ENCODE results near the gene SORCS2. TPM values are rescaled to one million over a fixed set of nuclear protein-coding genes. Genes with fewer than 3 reads are reported as not detected.

The SORCS2 gene
- polyA plus RNA-seq, 1 of the 3 experiments (the other 2 are of a cell fraction): 1.6 TPM

- Histone ChIP-seq H3K36me3 (replicated peaks in 1 of 2; ENCODE audit: control insufficient read depth in 1 of 2, insufficient read depth in 2 of 2, low read length in 1 of 2) (no peaks in the 10 kb centered on the region), H3K4me1 (ENCODE audit: control insufficient read depth in 1 of 2, insufficient read depth in 2 of 2, low read depth in 1 of 2, low read length in 1 of 2) (no peaks in the 10 kb centered on the region; a peak in 1 of 4 replicates), H3K9ac (no peak overlapping the region), H3K9me2 (no peaks in the 10 kb centered on the region), H3F3A (replicated peaks; ENCODE audit: insufficient read depth) (no peaks in the 10 kb centered on the region), H3K4me2 (no peak overlapping the region), H3K27ac (ENCODE audit: low read depth in 2 of 2, low read length in 1 of 2) (no peak overlapping the region), H3K79me2 (ENCODE audit: insufficient read depth) (no peaks in the 10 kb centered on the region), H4K20me1 (ENCODE audit: insufficient read depth) (no peaks in the 10 kb centered on the region), H3K4me3 (ENCODE audit: low read depth in 2 of 2, low read length in 1 of 2) (no peak overlapping the region), H3K9me3 (no peaks in the 10 kb centered on the region), H2AFZ (ENCODE audit: low read depth) (no peak overlapping the region), H3K27me3 (ENCODE audit: insufficient read depth) (no peaks in the 10 kb centered on the region)
- ChIA-PET CTCF (interaction anchor here (0.8 to 1.4 kb wide), 2 partner anchors 28 to 98 kb away, joined by 3 read pairs; no protein-coding TSS in a partner anchor), POLR2A (no interaction called here)
- TF ChIP-seq CHD2 (IDR thresholded peaks at IDR 0.05; ENCODE audit: low read length, partially characterized antibody) (no peak), MXI1 (IDR thresholded peaks at IDR 0.05; ENCODE audit: low read depth, low read length) (no peak), RCOR1 (IDR thresholded peaks at IDR 0.05; ENCODE audit: low read length) (no peak), ELF1 (IDR thresholded peaks at IDR 0.05) (no peak), FOSL2 (IDR thresholded peaks at IDR 0.05; ENCODE audit: borderline replicate concordance, low read depth) (no peak), NRF1 (IDR thresholded peaks at IDR 0.05; ENCODE audit: low read depth, low read length) (no peak), USF1 (IDR thresholded peaks at IDR 0.05; ENCODE audit: borderline replicate concordance, low read depth) (no peak), TCF12 (IDR thresholded peaks at IDR 0.05) (no peak), TEAD4 (IDR thresholded peaks at IDR 0.05; ENCODE audit: borderline replicate concordance, insufficient read depth) (no peak), USF2 (IDR thresholded peaks at IDR 0.05; ENCODE audit: borderline replicate concordance, low read depth, low read length) (no peak), NFIC (IDR thresholded peaks at IDR 0.05; ENCODE audit: borderline replicate concordance) (no peak), SMC3 (IDR thresholded peaks at IDR 0.05; ENCODE audit: low read depth, low read length) (no peak), IRF3 (IDR thresholded peaks at IDR 0.05; ENCODE audit: low read depth, low read length) (no peak), MEF2A (IDR thresholded peaks at IDR 0.05; ENCODE audit: borderline replicate concordance, low read depth) (no peak), ZBTB33 (IDR thresholded peaks at IDR 0.05; ENCODE audit: borderline replicate concordance, low read depth) (no peak), EP300 (IDR thresholded peaks at IDR 0.05; ENCODE audit: borderline replicate concordance in 1 of 2, low read depth in 1 of 2, low read length in 1 of 2) (no peak), RXRA (IDR thresholded peaks at IDR 0.05; ENCODE audit: borderline replicate concordance, low read depth) (no peak)
- WGBS (ENCODE audit: low lambda C conversion rate): 82% methylated on average over 3 of the region's 3 CpGs
- no peak for DNase-seq
These were observed 492.0 kb downstream of the SORCS2 start for GRCh38 chr4:7684294-7684693.

Data from SK-N-SH (cell line).